Chondrocyte (in vitro differentiated cells): ENCODE data around the gene P3R3URF. TPM values are rescaled to one million over a fixed set of nuclear protein-coding genes. Genes with fewer than 3 reads are reported as not detected.
A peak's percentile ranks its signal among the peaks of the same experiment; 100 is the strongest.

Experiments used
- DNase-seq: peaks from one replicate; pipeline ENCODE4 v3.0.0; 2021; ENCODE audit warnings: mixed read lengths, low spot score
- H3K27ac Mint-ChIP-seq: one replicate; pipeline ENCODE4 v1.8.0; 2021; ENCODE audit warnings: mild to moderate bottlenecking, moderate library complexity, mixed read lengths; ENCODE audit not compliant: unreplicated experiment
- H3K27me3 Mint-ChIP-seq: 2 replicates; pipeline ENCODE4 v1.8.0; 2021; ENCODE audit warnings: low read depth, mixed read lengths
- H3K36me3 Mint-ChIP-seq: 2 replicates; pipeline ENCODE4 v1.8.0; 2021; ENCODE audit warnings: low read depth, mixed read lengths
- H3K4me1 Mint-ChIP-seq: 2 replicates; pipeline ENCODE4 v1.8.0; 2021; ENCODE audit warnings: low read depth, mild to moderate bottlenecking, mixed read lengths
- H3K4me3 Mint-ChIP-seq: one replicate; pipeline ENCODE4 v1.8.0; 2021; ENCODE audit warnings: mild to moderate bottlenecking, moderate library complexity, mixed read lengths; ENCODE audit not compliant: unreplicated experiment
- H3K9me3 Mint-ChIP-seq: 2 replicates; pipeline ENCODE4 v1.8.0; 2021; ENCODE audit warnings: low read depth, mixed read lengths
- total RNA-seq: library from RNA; stranded (reverse); gene quantifications from 3 replicates; pipeline ENCODE4 v1.2.1, GENCODE V29; 2021
- TF ChIP-seq, protein P1 (sequence below): fragments of 200-600 bp; sonication (generic); IDR thresholded peaks from 2 replicates; pipeline ENCODE4 v1.5.0; 2021; ENCODE audit warnings: antibody characterized with exemption, mild to moderate bottlenecking, moderate library complexity

P3R3URF gene
- total RNA-seq, 1 donor from 2014 or later = not detected

DNA sequence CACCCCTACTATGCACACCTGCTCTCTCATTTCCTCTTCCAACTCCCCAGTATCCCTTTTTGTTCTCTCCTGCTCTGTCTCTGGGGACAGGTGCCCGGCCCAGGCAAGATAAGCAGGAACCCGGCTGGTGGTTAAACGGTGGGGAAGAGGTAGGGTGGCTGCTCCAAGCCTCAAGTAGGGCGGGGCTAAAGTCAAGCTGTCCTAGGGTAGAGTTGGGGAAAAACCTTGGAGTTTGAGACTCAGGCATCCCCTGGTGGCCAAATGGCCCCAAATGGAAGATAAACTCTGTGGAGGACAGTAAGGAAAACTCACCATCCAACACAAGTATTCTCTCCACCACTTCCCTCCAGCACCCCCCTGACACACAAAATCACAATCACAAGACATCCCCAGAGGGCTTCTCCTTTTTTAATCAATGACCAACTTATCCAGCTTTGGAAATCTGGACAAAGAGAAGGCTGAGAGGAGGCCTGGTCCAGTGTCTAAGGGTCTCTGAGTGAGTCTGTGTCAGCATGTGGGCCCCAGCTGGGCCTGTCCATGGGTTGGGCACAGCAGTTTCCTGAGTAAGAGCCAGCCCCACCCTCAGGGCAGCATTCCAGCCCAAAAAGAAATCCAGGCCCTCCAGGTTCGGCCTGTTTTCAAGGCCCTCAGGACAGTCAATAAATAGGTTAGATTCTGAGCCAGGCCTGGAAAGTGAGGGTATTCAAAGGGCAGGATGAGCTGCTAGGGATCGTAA lies 12.2 kb upstream of the P3R3URF start:
- TF ChIP-seq, protein P1, sequence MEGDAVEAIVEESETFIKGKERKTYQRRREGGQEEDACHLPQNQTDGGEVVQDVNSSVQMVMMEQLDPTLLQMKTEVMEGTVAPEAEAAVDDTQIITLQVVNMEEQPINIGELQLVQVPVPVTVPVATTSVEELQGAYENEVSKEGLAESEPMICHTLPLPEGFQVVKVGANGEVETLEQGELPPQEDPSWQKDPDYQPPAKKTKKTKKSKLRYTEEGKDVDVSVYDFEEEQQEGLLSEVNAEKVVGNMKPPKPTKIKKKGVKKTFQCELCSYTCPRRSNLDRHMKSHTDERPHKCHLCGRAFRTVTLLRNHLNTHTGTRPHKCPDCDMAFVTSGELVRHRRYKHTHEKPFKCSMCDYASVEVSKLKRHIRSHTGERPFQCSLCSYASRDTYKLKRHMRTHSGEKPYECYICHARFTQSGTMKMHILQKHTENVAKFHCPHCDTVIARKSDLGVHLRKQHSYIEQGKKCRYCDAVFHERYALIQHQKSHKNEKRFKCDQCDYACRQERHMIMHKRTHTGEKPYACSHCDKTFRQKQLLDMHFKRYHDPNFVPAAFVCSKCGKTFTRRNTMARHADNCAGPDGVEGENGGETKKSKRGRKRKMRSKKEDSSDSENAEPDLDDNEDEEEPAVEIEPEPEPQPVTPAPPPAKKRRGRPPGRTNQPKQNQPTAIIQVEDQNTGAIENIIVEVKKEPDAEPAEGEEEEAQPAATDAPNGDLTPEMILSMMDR = peak; percentile 24
- Mint-ChIP-seq H3K9me3 (no peaks in the 10 kb centered on the region), H3K4me1 (peaks cover 45% of the 10 kb centered on the region), H3K36me3 (peaks cover 13% of the 10 kb centered on the region), H3K27me3 (no peaks in the 10 kb centered on the region), H3K4me3 (no peak overlapping the region), H3K27ac (peak overlapping the region; percentile 15)
- no peak for DNase-seq

DNA sequence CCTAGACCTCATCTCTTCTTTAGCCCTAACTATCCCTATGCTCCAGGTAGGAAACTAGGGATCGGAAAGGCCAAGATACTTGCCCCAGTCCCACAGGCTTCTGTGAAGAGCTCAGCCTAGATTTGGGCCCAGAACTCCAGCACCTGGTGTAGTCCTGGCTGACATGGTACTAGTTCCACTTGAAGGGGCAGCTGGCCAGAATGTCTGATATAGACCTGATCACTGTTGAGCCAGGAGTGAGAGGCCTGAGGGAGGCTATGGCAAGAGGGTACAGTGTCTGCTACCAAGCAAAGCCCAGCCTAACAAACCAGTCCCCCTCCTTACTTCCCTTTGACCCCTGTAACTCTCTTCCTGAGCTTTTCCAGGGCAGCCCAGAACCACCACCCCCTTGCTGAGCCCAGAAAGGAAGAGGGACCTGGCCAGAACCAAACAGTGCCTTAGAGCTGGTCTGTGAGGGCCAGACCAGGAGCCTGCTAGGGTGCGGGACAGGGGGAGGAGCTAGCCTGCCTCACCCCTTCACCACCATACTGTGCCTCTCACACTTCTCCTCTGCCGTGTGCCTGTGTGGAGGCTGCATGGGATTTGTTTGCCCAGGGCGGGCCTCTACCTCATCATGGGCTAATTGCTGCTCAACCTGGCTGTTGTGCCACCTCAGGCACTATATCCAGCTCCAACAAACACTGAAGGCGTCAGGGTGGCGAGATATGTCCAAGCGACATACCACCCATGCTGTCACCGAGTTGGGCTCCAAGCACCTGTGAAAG lies 11.0 kb upstream of the P3R3URF start:
- DNase-seq = no peak
- H3K27ac Mint-ChIP-seq = peak overlapping the region; percentile 18
- no peak overlapping the region for H3K4me3 Mint-ChIP-seq
- H3K4me1 Mint-ChIP-seq = peaks cover 57% of the 10 kb centered on the region
- TF ChIP-seq, protein P1 = no peak
- no peaks in the 10 kb centered on the region for H3K9me3 Mint-ChIP-seq
- H3K27me3 Mint-ChIP-seq = no peaks in the 10 kb centered on the region
- H3K36me3 Mint-ChIP-seq = peaks cover 9% of the 10 kb centered on the region

DNA sequence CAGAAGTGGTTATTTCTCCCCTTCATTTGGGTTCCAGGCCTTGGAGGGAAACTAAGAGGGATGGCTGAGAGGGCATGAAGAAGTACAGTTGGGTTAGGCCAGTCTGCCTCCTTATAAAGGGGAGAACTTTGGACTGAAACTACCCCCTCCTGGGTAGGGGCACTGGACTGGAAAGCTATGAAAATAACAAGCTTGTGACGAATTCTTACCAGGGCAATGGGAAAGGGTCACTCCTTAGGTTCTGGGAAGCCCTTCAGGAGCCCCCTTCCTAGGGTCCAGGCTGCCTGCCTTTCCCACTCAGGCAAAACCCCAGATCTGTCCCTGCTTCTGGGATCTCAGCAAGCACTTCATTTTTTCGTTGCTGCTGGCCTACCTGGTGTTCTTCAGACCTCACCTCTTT lies 9.8 kb upstream of the P3R3URF start:
- DNase-seq = no peak
- no peaks in the 10 kb centered on the region for H3K27me3 Mint-ChIP-seq
- H3K36me3 Mint-ChIP-seq = peaks cover 7% of the 10 kb centered on the region
- H3K4me3 Mint-ChIP-seq = no peak overlapping the region
- H3K4me1 Mint-ChIP-seq = peaks cover 54% of the 10 kb centered on the region
- TF ChIP-seq, protein P1 = no peak
- no peak overlapping the region for H3K27ac Mint-ChIP-seq
- H3K9me3 Mint-ChIP-seq = no peaks in the 10 kb centered on the region

GRCh38 chr1:46184920-46185658 lies 8.8 kb upstream of the P3R3URF start:
- no peak for DNase-seq
- peaks cover 7% of the 10 kb centered on the region for H3K36me3 Mint-ChIP-seq
- H3K9me3 Mint-ChIP-seq = no peaks in the 10 kb centered on the region
- peak overlapping the region; percentile 95 for H3K27ac Mint-ChIP-seq
- H3K4me3 Mint-ChIP-seq = no peak overlapping the region
- TF ChIP-seq, protein P1 = no peak
- H3K4me1 Mint-ChIP-seq = peaks cover 48% of the 10 kb centered on the region
- H3K27me3 Mint-ChIP-seq = no peaks in the 10 kb centered on the region
